Stimulated activated CD4-positive, alpha-beta T cell treated with anti-CD3 and anti-CD28 coated beads, Interleukin-4, amount 100 ng/mL, for 24 hours (primary cell): ENCODE data around the gene MGAT5.

Source experiments
- DNase-seq: peaks from one replicate; pipeline ENCODE4 v3.0.0-alpha.2; 2020

MGAT5 gene

GRCh38 chr2:134433979-134434378 lies 180.1 kb downstream of the MGAT5 start:
- no peak for DNase-seq

GRCh38 chr2:134435505-134435904 lies 181.6 kb downstream of the MGAT5 start:
- no peak for DNase-seq

- DNase-seq, result no peak
Measured at GRCh38 chr2:134435936-134436335, 182.1 kb downstream of the MGAT5 start.

GRCh38 chr2:134436706-134437105 lies 182.8 kb downstream of the MGAT5 start:
- no peak for DNase-seq

- DNase-seq, result no peak
Measured at GRCh38 chr2:134438371-134438770, 184.5 kb downstream of the MGAT5 start.

- DNase-seq, result no peak
Measured at GRCh38 chr2:134440336-134440909, 186.6 kb downstream of the MGAT5 start.

GRCh38 chr2:134441153-134441863 lies 187.4 kb downstream of the MGAT5 start:
- DNase-seq, result no peak

- DNase-seq, result no peak
Measured at GRCh38 chr2:134443814-134444480, 190.1 kb downstream of the MGAT5 start.

- no peak for DNase-seq
Measured at GRCh38 chr2:134445116-134445515, 191.2 kb downstream of the MGAT5 start.

- no peak for DNase-seq
Measured at GRCh38 chr2:134445985-134446382, 192.1 kb downstream of the MGAT5 start.

GRCh38 chr2:134446383-134447017 lies 192.6 kb downstream of the MGAT5 start:
- no peak for DNase-seq

GRCh38 chr2:134447669-134448068 lies 193.8 kb downstream of the MGAT5 start:
- no peak for DNase-seq

- DNase-seq, result no peak
Measured at GRCh38 chr2:134448650-134449049, 194.8 kb downstream of the MGAT5 start.

- DNase-seq, result no peak
Measured at GRCh38 chr2:134449157-134449556, 195.3 kb downstream of the MGAT5 start.

- DNase-seq, result no peak
Measured at GRCh38 chr2:134449751-134450513, 196.1 kb downstream of the MGAT5 start.

- DNase-seq, result no peak
Measured at GRCh38 chr2:134451347-134451630, 197.4 kb downstream of the MGAT5 start.

- DNase-seq, result no peak
Measured at GRCh38 chr2:134452042-134452733, 198.3 kb downstream of the MGAT5 start.

GRCh38 chr2:134453476-134453875 lies 199.6 kb downstream of the MGAT5 start:
- no peak for DNase-seq

GRCh38 chr2:134453973-134454372 lies 200.1 kb downstream of the MGAT5 start:
- no peak for DNase-seq

GRCh38 chr2:134454426-134454825 lies 200.6 kb downstream of the MGAT5 start:
- DNase-seq, result no peak

GRCh38 chr2:134454931-134455330 lies 201.1 kb downstream of the MGAT5 start:
- DNase-seq, result no peak

GRCh38 chr2:134455426-134455825 lies 201.6 kb downstream of the MGAT5 start:
- DNase-seq, result no peak

GRCh38 chr2:134457353-134457752 lies 203.5 kb downstream of the MGAT5 start:
- no peak for DNase-seq
